ENCODE measurements around the gene TRAM2.

DNA sequence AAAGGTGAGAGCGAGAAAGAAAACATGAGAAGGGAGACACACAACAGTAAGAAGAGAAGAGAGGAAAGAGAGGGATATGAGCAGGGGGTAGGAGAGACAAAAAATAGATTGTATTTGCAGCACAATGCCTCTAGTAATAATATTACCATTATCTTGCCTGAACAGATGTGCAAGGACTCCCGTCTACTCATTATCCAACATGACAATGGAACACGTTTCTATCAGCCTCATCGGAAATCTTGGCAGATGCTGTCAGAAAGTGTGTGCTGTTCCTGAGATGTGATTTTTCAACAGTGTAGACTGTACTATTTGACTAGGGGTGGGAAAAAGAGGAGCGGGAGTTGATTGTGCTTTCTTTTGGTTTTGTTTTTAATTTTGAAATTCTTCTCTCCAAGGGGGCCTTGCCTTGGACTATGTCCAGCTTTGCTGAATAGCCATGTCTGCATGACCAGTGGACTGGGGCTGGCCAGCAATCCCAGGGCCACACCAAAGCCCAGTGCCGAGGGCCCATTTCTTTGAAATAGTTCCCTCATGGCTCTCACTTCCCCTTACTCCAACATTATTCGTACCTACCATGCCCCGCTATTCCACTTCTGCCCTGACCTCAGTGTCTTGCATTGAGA lies 11.3 kb upstream of the TRAM2 start:
- no peak for TF ChIP-seq EP300 (IDR thresholded peaks at IDR 0.05)
- TF ChIP-seq, protein P1, sequence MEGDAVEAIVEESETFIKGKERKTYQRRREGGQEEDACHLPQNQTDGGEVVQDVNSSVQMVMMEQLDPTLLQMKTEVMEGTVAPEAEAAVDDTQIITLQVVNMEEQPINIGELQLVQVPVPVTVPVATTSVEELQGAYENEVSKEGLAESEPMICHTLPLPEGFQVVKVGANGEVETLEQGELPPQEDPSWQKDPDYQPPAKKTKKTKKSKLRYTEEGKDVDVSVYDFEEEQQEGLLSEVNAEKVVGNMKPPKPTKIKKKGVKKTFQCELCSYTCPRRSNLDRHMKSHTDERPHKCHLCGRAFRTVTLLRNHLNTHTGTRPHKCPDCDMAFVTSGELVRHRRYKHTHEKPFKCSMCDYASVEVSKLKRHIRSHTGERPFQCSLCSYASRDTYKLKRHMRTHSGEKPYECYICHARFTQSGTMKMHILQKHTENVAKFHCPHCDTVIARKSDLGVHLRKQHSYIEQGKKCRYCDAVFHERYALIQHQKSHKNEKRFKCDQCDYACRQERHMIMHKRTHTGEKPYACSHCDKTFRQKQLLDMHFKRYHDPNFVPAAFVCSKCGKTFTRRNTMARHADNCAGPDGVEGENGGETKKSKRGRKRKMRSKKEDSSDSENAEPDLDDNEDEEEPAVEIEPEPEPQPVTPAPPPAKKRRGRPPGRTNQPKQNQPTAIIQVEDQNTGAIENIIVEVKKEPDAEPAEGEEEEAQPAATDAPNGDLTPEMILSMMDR (IDR thresholded peaks at IDR 0.05): no peak
